ENCODE results near the gene SDHB.

The SDHB gene

DNA sequence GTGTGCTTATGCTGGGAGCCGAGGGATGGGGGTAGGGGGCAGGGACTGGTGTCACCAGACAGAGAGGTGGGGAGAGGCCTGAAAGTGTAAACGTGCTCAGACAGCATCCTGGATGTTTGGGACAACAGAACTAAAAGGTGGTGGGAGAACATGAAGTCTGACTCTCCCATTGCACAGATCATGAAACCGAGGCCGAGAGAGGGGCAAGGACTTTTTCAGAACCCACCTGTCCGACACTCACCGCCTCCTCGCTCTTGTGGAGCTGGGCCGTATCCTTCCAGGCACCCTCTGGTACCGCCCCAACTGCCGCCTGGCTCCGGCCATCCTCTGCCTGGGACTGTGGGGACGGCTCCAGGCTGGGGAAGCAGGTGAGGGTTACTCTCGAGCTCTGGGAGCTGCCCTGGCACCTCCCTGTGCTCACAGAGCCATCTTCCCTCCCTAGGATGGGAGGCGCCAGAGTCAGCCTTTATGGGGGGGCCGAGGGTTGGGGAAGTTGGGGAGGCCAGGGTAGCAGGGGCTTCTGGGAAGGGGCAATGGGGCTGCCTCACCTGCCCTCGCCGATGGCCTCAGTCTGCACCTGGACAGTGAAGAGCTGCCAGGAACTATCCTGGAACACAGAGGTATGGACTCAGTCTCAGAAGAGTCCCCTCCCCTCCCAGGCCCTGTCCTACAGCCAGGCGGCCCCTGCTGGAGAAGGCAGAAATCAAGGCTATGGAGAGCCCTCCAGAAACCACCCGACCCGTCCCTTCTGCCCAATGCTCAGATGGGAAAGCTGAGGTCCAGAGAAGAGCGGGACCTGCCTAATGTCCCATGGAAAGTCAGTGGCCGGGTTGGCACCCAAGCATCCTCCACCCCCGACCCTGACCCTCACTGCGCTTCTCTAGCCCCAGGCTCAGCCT lies 49.1 kb downstream of the SDHB start:
- no peak overlapping the region for H3K27ac ChIP-seq
- TF ChIP-seq, protein P1, sequence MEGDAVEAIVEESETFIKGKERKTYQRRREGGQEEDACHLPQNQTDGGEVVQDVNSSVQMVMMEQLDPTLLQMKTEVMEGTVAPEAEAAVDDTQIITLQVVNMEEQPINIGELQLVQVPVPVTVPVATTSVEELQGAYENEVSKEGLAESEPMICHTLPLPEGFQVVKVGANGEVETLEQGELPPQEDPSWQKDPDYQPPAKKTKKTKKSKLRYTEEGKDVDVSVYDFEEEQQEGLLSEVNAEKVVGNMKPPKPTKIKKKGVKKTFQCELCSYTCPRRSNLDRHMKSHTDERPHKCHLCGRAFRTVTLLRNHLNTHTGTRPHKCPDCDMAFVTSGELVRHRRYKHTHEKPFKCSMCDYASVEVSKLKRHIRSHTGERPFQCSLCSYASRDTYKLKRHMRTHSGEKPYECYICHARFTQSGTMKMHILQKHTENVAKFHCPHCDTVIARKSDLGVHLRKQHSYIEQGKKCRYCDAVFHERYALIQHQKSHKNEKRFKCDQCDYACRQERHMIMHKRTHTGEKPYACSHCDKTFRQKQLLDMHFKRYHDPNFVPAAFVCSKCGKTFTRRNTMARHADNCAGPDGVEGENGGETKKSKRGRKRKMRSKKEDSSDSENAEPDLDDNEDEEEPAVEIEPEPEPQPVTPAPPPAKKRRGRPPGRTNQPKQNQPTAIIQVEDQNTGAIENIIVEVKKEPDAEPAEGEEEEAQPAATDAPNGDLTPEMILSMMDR (IDR thresholded peaks at IDR 0.05): no peak
- no peak overlapping the region for H3K4me3 ChIP-seq
- no peak for DNase-seq (ENCODE audit: low spot score)

DNA sequence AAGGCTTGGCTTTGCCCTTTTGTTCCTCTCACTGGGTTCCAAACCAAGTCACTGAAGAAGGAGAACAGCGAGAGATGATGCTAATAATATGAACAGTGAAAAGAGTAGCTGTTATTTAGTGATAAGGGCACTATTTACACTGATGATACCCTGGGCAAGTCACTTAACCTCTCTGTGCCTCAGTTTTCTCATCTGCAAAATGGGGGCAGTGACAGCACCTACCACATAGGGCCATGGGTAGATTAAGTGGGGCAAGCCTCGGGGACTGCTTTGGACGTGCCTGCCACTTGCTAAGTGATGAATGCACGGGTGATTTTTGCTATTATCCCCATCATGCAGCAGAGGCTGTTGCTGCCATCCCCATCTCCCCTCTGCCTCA lies 51.3 kb downstream of the SDHB start:
- DNase-seq (ENCODE audit: low spot score): no peak
- TF ChIP-seq, protein P1 (IDR thresholded peaks at IDR 0.05): no peak

DNA sequence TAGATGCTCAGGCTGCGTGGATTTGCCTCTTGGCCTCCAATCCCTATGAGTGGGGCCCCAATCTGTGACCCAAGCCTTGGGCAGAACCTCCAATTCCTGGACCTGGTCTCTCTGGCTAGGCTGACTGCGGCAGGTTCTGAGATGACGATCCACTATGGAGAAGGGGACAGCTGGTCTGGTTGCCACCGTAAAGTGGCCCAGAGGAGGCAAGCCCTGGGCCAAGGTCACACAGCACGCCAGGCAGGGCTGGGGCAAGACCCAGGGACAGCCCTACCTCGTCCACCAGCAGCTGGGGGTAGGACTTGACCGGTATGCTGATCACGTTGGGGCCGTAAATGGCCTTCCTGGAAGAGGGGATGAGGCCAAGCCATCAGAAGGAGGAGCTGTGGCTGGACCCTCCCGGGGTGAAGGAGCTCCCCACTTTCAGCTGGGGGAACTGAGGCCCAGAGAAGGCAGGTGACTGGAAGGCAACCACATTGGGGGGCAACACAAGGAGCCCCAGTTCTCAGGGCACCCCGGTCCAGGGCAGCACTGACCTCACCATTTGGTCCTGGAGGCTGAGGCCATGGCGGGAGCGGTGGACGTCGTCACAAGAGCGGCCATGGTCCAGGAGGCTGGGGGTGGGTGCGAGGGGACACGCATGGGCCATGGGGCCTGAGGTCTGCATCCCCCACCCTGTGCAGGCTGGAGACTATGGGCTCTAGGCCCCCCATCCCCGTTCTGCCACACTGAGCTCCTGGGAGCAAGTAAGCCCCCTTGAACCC lies 51.9 kb downstream of the SDHB start:
- no peak overlapping the region for H3K4me3 ChIP-seq
- TF ChIP-seq, protein P1 (IDR thresholded peaks at IDR 0.05): no peak
- no peak for DNase-seq (ENCODE audit: low spot score)
- no peak overlapping the region for H3K27ac ChIP-seq

More for the DNA sequence above, 51.3 kb downstream of the SDHB start:
- no peak overlapping the region for H3K4me3 ChIP-seq
- H3K27ac ChIP-seq: no peak overlapping the region

DNA sequence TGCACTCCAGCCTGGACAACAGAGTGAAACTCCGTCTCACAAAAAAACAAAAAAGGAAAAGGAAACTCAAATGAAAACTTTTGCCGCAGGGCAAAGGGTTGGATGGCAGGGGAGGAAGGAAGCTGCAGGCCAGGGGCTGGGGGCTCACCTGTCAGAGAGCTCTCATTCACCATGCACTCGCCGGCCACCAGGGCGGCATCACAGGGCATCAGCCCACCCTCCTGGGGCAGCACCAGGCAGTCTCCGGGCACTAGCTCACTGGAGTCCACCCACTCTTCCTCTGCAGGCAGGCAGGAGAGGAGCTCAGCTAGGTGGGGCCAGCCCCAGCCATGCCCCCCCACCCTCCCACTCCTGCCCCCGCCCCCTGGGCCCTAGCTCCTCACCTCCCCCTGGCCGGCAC lies 54.0 kb downstream of the SDHB start:
- TF ChIP-seq, protein P1 (IDR thresholded peaks at IDR 0.05): no peak
- no peak overlapping the region for H3K4me3 ChIP-seq
- DNase-seq (ENCODE audit: low spot score): no peak
- H3K27ac ChIP-seq: no peak overlapping the region

DNA sequence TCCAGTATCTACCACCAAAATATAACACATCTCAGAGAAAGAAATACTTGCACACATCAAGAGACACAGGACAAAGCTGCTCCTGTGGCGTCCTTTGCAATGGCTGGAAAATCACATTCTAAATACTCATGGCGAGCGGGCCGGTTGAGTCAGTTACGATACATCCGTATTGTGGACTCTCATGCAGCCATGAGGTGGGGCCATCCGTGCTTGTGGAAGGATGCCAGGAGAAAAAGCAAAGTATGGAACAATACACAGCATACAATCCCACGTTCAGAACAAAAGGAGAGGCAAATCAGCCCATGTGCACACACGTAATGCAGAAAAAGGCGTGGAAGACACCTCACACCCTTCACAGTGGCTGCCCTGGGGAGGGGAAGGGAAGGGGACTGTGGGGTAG lies 55.2 kb downstream of the SDHB start:
- no peak for DNase-seq (ENCODE audit: low spot score)
- Histone ChIP-seq H3K4me3 (no peak overlapping the region), H3K27ac (no peak overlapping the region)
- TF ChIP-seq, protein P1 (IDR thresholded peaks at IDR 0.05): no peak

DNA sequence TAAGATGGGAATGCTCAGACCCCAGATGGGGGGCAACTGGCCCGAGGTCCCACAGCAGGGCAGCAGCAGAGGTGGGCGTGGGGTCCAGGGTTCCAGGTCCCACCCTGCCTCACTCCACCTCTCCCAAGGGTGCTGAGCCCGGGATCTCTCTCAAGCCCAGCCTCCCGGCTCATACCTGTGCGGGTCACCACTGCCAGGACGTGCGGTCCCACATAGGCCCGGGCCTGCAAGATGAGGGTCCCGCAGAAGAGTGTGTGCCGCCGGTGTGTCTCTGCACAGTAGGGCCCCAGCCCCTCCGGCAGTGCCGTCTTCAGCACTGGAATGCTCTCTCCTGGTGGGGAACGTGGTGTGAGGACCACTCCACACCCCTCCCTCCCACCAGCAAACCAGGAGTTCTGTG lies 57.0 kb downstream of the SDHB start:
- TF ChIP-seq, protein P1 (IDR thresholded peaks at IDR 0.05): no peak
- DNase-seq (ENCODE audit: low spot score): no peak
- Histone ChIP-seq H3K27ac (no peak overlapping the region), H3K4me3 (no peak overlapping the region)

All from coronary artery (tissue), 2 donors.